SK-N-SH (cell line): ENCODE results near the gene VPS8. TPM values are rescaled to one million over a fixed set of nuclear protein-coding genes. Genes with fewer than 3 reads are reported as not detected.

Experiments
- CTCF ChIA-PET: fragments of 300-600, 350-600 bp; formaldehyde crosslinking; extraction: SDS; loops from one replicate; lab custom pipeline; 2021; lab: Yijun Ruan, JAX
- POLR2A ChIA-PET: fragments of 350-600 bp; sonication (Branson Sonifier 250); formaldehyde crosslinking; extraction: SDS; loops from one replicate; lab custom pipeline; 2020; ENCODE audit warnings: antibody characterized with exemption, inconsistent platforms; lab: Yijun Ruan, JAX
- DNase-seq: peaks from one replicate; pipeline ENCODE4 v3.0.0; 2012
- H2AFZ ChIP-seq: fragments of 200-600 bp; sonication (generic); 2 replicates; pipeline ENCODE4 v1.8.1; 2016; ENCODE audit warnings: antibody characterized with exemption, mild to moderate bottlenecking, low read depth
- H3F3A ChIP-seq: fragments of 200-600 bp; sonication (generic); replicated peaks from 2 replicates; pipeline ENCODE3; 2016; ENCODE audit warnings: antibody characterized with exemption, mild to moderate bottlenecking; ENCODE audit not compliant: insufficient read depth
- H3K27ac ChIP-seq, 2 experiments: fragments of 200-500 bp in 1 of 2; fragments of 200-600 bp in 1 of 2; sonication (Bioruptor generic) in 1 of 2; sonication (generic), shearing (Covaris generic) in 1 of 2; 2 replicates each; pipeline versions ENCODE4 v1.5.1 to v1.6.1; 2014 to 2016; ENCODE audit warnings: low read depth in 2 of 2, inconsistent platforms in 1 of 2, low read length in 1 of 2, mild to moderate bottlenecking in 1 of 2, mixed read lengths in 1 of 2
- H3K27me3 ChIP-seq: fragments of 200-600 bp; sonication (generic), shearing (Covaris generic); 2 replicates; pipeline ENCODE4 v1.6.1; 2016; ENCODE audit warnings: mixed run types; ENCODE audit not compliant: insufficient read depth
- H3K36me3 ChIP-seq, 2 experiments: fragments of 200-500 bp in 1 of 2; fragments of 200-600 bp in 1 of 2; sonication (Bioruptor generic) in 1 of 2; sonication (generic) in 1 of 2; replicated peaks in 1 of 2; 2 replicates each; pipeline versions ENCODE3 to v1.5.1; 2014 to 2016; ENCODE audit warnings: low read length in 1 of 2, mild to moderate bottlenecking in 1 of 2; ENCODE audit not compliant: insufficient read depth in 2 of 2, control insufficient read depth in 1 of 2
- H3K4me1 ChIP-seq, 2 experiments: fragments of 200-500 bp in 1 of 2; fragments of 200-600 bp in 1 of 2; sonication (Bioruptor generic) in 1 of 2; sonication (generic), shearing (Covaris generic) in 1 of 2; 2 replicates each; pipeline versions ENCODE4 v1.5.1 to v1.6.1; 2014 to 2016; ENCODE audit warnings: low read depth in 1 of 2, low read length in 1 of 2, mixed run types in 1 of 2; ENCODE audit not compliant: insufficient read depth in 2 of 2, control insufficient read depth in 1 of 2
- H3K4me2 ChIP-seq: fragments of 200-600 bp; sonication (generic), shearing (Covaris generic); 2 replicates; pipeline ENCODE4 v1.6.1; 2017; ENCODE audit warnings: mixed run types
- H3K4me3 ChIP-seq, 2 experiments: fragments of 200-500 bp in 1 of 2; fragments of 200-600 bp in 1 of 2; sonication (Bioruptor generic) in 1 of 2; sonication (generic), shearing (Covaris generic) in 1 of 2; 2 replicates each; pipeline versions ENCODE4 v1.5.1 to v1.8.1; 2014 to 2016; ENCODE audit warnings: low read depth in 2 of 2, inconsistent platforms in 1 of 2, low read length in 1 of 2, mild to moderate bottlenecking in 1 of 2, mixed read lengths in 1 of 2, moderate library complexity in 1 of 2
- H3K79me2 ChIP-seq: fragments of 200-600 bp; sonication (generic); 2 replicates; pipeline ENCODE4 v1.8.1; 2017; ENCODE audit warnings: mild to moderate bottlenecking; ENCODE audit not compliant: insufficient read depth
- H3K9ac ChIP-seq: fragments of 200-600 bp; sonication (generic); 2 replicates; pipeline ENCODE4 v1.6.1; 2017; ENCODE audit warnings: mixed run types
- H3K9me2 ChIP-seq: fragments of 200-600 bp; sonication (generic); 2 replicates; pipeline ENCODE4 v1.6.1; 2017; ENCODE audit warnings: mixed run types
- H3K9me3 ChIP-seq: fragments of 200-600 bp; sonication (generic); 2 replicates; pipeline ENCODE4 v1.6.1; 2017; ENCODE audit warnings: mixed run types, mild to moderate bottlenecking, moderate library complexity
- H4K20me1 ChIP-seq: fragments of 200-600 bp; sonication (generic); 2 replicates; pipeline ENCODE4 v1.6.1; 2017; ENCODE audit warnings: mild to moderate bottlenecking, mixed run types; ENCODE audit not compliant: insufficient read depth
- FOSL2 ChIP-seq: IDR thresholded peaks from 2 replicates; pipeline ENCODE4 v1.4.0; 2012; ENCODE audit warnings: low read depth, mild to moderate bottlenecking, moderate library complexity, borderline replicate concordance
- IRF3 ChIP-seq: fragments of 150-350 bp; IDR thresholded peaks from 2 replicates; pipeline ENCODE4 v1.6.1; 2016; ENCODE audit warnings: mild to moderate bottlenecking, low read depth, low read length
- JUND ChIP-seq: IDR thresholded peaks from 2 replicates; pipeline ENCODE4 v1.4.0; 2012
- MAX ChIP-seq: IDR thresholded peaks from 2 replicates; pipeline ENCODE4 v1.4.0; 2012; ENCODE audit warnings: low read depth
- MXI1 ChIP-seq: IDR thresholded peaks from 2 replicates; pipeline ENCODE4 v1.6.1; 2012; ENCODE audit warnings: mild to moderate bottlenecking, low read depth, low read length, improper control_type of control experiment
- NRF1 ChIP-seq: IDR thresholded peaks from 2 replicates; pipeline ENCODE4 v1.6.1; 2012; ENCODE audit warnings: low read depth, mild to moderate bottlenecking, low read length
- POLR2AphosphoS5 ChIP-seq: IDR thresholded peaks from 2 replicates; pipeline ENCODE4 v1.6.1; 2012; ENCODE audit warnings: low read depth, low read length
- RCOR1 ChIP-seq: fragments of 150-350 bp; IDR thresholded peaks from 2 replicates; pipeline ENCODE4 v1.6.1; 2017; ENCODE audit warnings: antibody characterized with exemption, low read length
- SMC3 ChIP-seq: IDR thresholded peaks from 2 replicates; pipeline ENCODE4 v1.6.1; 2012; ENCODE audit warnings: low read depth, low read length, improper control_type of control experiment
- TAF1 ChIP-seq: IDR thresholded peaks from 2 replicates; pipeline ENCODE4 v1.6.1; 2012; ENCODE audit warnings: low read depth, mild to moderate bottlenecking, low read length, moderate library complexity, borderline replicate concordance
- TCF12 ChIP-seq: IDR thresholded peaks from 2 replicates; pipeline ENCODE4 v1.4.0; 2012
- ZBTB33 ChIP-seq: IDR thresholded peaks from 2 replicates; pipeline ENCODE4 v1.4.0; 2012; ENCODE audit warnings: low read depth, borderline replicate concordance
- WGBS: methylation state at CpG from one replicate; pipeline ENCODE4 v1.1.6; 2017; ENCODE audit warnings: low lambda C conversion rate; 5-methylcytosine and 5-hydroxymethylcytosine counted together
- polyA plus RNA-seq, 3 experiments: library from polyadenylated mRNA; depleted of rRNA; stranded (reverse); fragments of >200 nt; gene quantifications; 2 replicates each; pipeline ENCODE4 v1.2.3, GENCODE V29; 2012
- TF ChIP-seq, protein P1 (sequence below): IDR thresholded peaks from 2 replicates; pipeline ENCODE4 v1.4.0; 2012; ENCODE audit warnings: low read depth, borderline replicate concordance
- TF ChIP-seq, protein P2 (sequence below): fragments of 200-600 bp; sonication (generic); IDR thresholded peaks from 2 replicates; pipeline ENCODE4 v1.6.1; 2017; ENCODE audit warnings: antibody characterized with exemption, mild to moderate bottlenecking, moderate library complexity

VPS8 gene
- polyA plus RNA-seq, 1 of the 3 experiments (the other 2 are of a cell fraction) = 12.8 TPM

DNA sequence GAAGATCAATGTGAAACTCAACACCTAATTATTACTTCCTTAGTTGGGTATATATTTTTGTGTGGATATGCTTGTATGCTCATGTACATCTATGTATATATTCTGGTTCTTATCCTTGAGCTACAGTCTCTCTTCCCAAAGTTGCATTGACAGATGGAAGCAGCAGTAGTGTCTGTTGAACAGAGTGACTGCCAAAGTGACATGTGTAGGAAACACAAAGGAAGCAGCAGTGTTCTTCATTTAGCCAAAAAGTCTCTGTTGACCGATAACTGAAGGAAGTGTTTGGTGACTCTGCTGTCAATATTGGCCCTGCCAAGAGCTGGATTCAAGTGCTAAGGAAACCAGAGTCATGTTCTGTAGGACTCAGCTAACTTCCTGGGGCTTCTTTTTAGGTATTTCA is 217.1 kb downstream of the VPS8 start (continued):
- TF ChIP-seq NRF1 = no peak
- TF ChIP-seq SMC3 = no peak

DNA sequence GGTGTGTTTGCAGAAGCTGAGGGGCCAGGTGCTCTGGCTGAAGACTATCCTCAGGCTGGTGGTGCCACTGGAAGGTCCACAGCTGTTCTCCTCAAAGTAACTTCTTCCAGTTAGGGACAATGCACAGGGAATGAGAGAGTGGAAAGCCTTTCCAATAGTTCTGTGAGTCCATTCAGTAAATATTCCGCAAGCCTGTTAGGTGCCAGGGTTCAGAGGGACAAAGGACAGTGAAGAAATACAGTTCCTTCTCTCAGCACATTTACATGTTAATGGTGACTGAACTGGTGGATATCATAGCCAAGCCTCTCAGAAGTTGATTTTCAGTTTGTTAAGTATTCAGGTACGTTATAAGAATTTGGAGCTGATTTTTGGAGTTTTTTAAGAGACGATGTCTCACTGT is 218.4 kb downstream of the VPS8 start:
- Histone ChIP-seq H3K4me2 (no peak overlapping the region), H3K9me3 (no peaks in the 10 kb centered on the region), H3K4me3 (no peak overlapping the region), H3F3A (no peaks in the 10 kb centered on the region), H3K9ac (no peak overlapping the region), H3K36me3 (peaks cover 0 to 7% of the 10 kb centered on the region in 2 experiments), H3K9me2 (no peaks in the 10 kb centered on the region), H3K27me3 (no peaks in the 10 kb centered on the region), H2AFZ (no peak overlapping the region), H3K27ac (no peak overlapping the region), H3K79me2 (no peaks in the 10 kb centered on the region), H4K20me1 (no peaks in the 10 kb centered on the region), H3K4me1 (no peaks in the 10 kb centered on the region)
- no peak for TF ChIP-seq ZBTB33
- TF ChIP-seq MXI1 = no peak
- no peak for TF ChIP-seq RCOR1
- no peak for TF ChIP-seq JUND
- no peak for TF ChIP-seq TAF1
- TF ChIP-seq FOSL2 = no peak
- TF ChIP-seq TCF12 = no peak
- no peak for TF ChIP-seq POLR2AphosphoS5
- TF ChIP-seq NRF1 = no peak
- TF ChIP-seq IRF3 = no peak
- no peak for TF ChIP-seq MAX
- TF ChIP-seq, protein P1, sequence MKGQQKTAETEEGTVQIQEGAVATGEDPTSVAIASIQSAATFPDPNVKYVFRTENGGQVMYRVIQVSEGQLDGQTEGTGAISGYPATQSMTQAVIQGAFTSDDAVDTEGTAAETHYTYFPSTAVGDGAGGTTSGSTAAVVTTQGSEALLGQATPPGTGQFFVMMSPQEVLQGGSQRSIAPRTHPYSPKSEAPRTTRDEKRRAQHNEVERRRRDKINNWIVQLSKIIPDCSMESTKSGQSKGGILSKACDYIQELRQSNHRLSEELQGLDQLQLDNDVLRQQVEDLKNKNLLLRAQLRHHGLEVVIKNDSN = no peak
- TF ChIP-seq, protein P2, sequence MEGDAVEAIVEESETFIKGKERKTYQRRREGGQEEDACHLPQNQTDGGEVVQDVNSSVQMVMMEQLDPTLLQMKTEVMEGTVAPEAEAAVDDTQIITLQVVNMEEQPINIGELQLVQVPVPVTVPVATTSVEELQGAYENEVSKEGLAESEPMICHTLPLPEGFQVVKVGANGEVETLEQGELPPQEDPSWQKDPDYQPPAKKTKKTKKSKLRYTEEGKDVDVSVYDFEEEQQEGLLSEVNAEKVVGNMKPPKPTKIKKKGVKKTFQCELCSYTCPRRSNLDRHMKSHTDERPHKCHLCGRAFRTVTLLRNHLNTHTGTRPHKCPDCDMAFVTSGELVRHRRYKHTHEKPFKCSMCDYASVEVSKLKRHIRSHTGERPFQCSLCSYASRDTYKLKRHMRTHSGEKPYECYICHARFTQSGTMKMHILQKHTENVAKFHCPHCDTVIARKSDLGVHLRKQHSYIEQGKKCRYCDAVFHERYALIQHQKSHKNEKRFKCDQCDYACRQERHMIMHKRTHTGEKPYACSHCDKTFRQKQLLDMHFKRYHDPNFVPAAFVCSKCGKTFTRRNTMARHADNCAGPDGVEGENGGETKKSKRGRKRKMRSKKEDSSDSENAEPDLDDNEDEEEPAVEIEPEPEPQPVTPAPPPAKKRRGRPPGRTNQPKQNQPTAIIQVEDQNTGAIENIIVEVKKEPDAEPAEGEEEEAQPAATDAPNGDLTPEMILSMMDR = no peak
- CTCF ChIA-PET = no interaction called here
- WGBS = 97% methylated on average over 3 of the region's 3 CpGs
- DNase-seq = no peak
- POLR2A ChIA-PET = no interaction called here
